ENCODE results near the gene SYNPO2. TPM values are rescaled to one million over a fixed set of nuclear protein-coding genes. Genes with fewer than 3 reads are reported as not detected.
A peak's percentile ranks its signal among the peaks of the same experiment; 100 is the strongest.
"Not testable (repeated sequence)": the region's sequence is repeated elsewhere in the genome, so short reads cannot be mapped to it uniquely, and the experiment has no call there.

SYNPO2 gene
- total RNA-seq, 4 donors from 2014 or later = 144 to 400 (median 228) TPM

- TF ChIP-seq CTCF (IDR thresholded peaks at IDR 0.05) = no peak
- TF ChIP-seq POLR2A (IDR thresholded peaks at IDR 0.05) = no peak
- H3K9me3 ChIP-seq = no peaks in the 10 kb centered on the region
- no peak overlapping the region for H3K4me3 ChIP-seq
- H3K36me3 ChIP-seq = no peaks in the 10 kb centered on the region
- no peaks in the 10 kb centered on the region for H3K4me1 ChIP-seq
- H3K27me3 ChIP-seq = no peaks in the 10 kb centered on the region
- peak overlapping the region in 1 of 2 donors; percentile 33 for H3K27ac ChIP-seq
- intact Hi-C loops (cut with DNase I; ENCODE audit: low total_unique reads) = no loop called here
- no peak for DNase-seq
Measured at GRCh38 chr4:119050527-119051090, 162.0 kb downstream of the SYNPO2 start.

- TF ChIP-seq POLR2A (IDR thresholded peaks at IDR 0.05) (no peak), CTCF (IDR thresholded peaks at IDR 0.05) (no peak)
- peak overlapping the region in 1 of 2 donors; percentile 36 for H3K27ac ChIP-seq
- H3K36me3 ChIP-seq = no peaks in the 10 kb centered on the region
- no peaks in the 10 kb centered on the region for H3K4me1 ChIP-seq
- H3K27me3 ChIP-seq = no peaks in the 10 kb centered on the region
- intact Hi-C loops (cut with DNase I; ENCODE audit: low total_unique reads) = no loop called here
- H3K9me3 ChIP-seq = no peaks in the 10 kb centered on the region
- no peak overlapping the region for H3K4me3 ChIP-seq
- DNase-seq = no peak
Measured at GRCh38 chr4:119053245-119053644, 164.6 kb downstream of the SYNPO2 start.

GRCh38 chr4:119053997-119054396, 165.3 kb downstream of the SYNPO2 start:
- peak overlapping the region in 1 of 2 donors; percentile 32 for H3K27ac ChIP-seq
- H3K9me3 ChIP-seq = no peaks in the 10 kb centered on the region
- no peaks in the 10 kb centered on the region for H3K4me1 ChIP-seq
- DNase-seq = no peak
- H3K27me3 ChIP-seq = no peaks in the 10 kb centered on the region
- H3K36me3 ChIP-seq = no peaks in the 10 kb centered on the region
- intact Hi-C loops (cut with DNase I; ENCODE audit: low total_unique reads) = no loop called here
- TF ChIP-seq CTCF (IDR thresholded peaks at IDR 0.05) (no peak), POLR2A (IDR thresholded peaks at IDR 0.05) (no peak)
- H3K4me3 ChIP-seq = no peak overlapping the region

- H3K9me3 ChIP-seq = no peaks in the 10 kb centered on the region
- no peak overlapping the region for H3K27ac ChIP-seq
- H3K4me3 ChIP-seq = no peak overlapping the region
- intact Hi-C loops (cut with DNase I; ENCODE audit: low total_unique reads) = no loop called here
- H3K27me3 ChIP-seq = no peaks in the 10 kb centered on the region
- TF ChIP-seq CTCF (IDR thresholded peaks at IDR 0.05) (no peak), POLR2A (IDR thresholded peaks at IDR 0.05) (no peak)
- DNase-seq = no peak
- no peaks in the 10 kb centered on the region for H3K4me1 ChIP-seq
- no peaks in the 10 kb centered on the region for H3K36me3 ChIP-seq
Measured at GRCh38 chr4:119057417-119057816, 168.8 kb downstream of the SYNPO2 start.

GRCh38 chr4:119059221-119059620, 170.6 kb downstream of the SYNPO2 start:
- intact Hi-C loops (cut with DNase I; ENCODE audit: low total_unique reads) = no loop called here
- no peak for DNase-seq
- Histone ChIP-seq H3K9me3 (no peaks in the 10 kb centered on the region), H3K27ac (no peak overlapping the region), H3K36me3 (no peaks in the 10 kb centered on the region), H3K27me3 (no peaks in the 10 kb centered on the region), H3K4me1 (no peaks in the 10 kb centered on the region), H3K4me3 (no peak overlapping the region)
- TF ChIP-seq CTCF (IDR thresholded peaks at IDR 0.05) (no peak), POLR2A (IDR thresholded peaks at IDR 0.05) (no peak)

GRCh38 chr4:119067125-119067524, 178.5 kb downstream of the SYNPO2 start:
- H3K9me3 ChIP-seq; H3K27ac ChIP-seq; H3K27me3 ChIP-seq; DNase-seq; H3K4me1 ChIP-seq; H3K36me3 ChIP-seq; H3K4me3 ChIP-seq; intact Hi-C loops (cut with DNase I; ENCODE audit: low total_unique reads): not testable (repeated sequence)

GRCh38 chr4:119067670-119068360, 179.2 kb downstream of the SYNPO2 start:
- H3K9me3 ChIP-seq; H3K4me3 ChIP-seq; DNase-seq; H3K36me3 ChIP-seq; intact Hi-C loops (cut with DNase I; ENCODE audit: low total_unique reads); H3K4me1 ChIP-seq; H3K27me3 ChIP-seq: not testable (repeated sequence)
- H3K27ac ChIP-seq = peak overlapping the region; percentile 68 to 94
